OCI-LY1 (cell line): Measurements from ENCODE around the gene DUSP7.

Source experiments
- H2AFZ ChIP-seq: fragments of 200-600 bp; sonication (generic), shearing (Covaris generic); 2 replicates; pipeline ENCODE4 v1.6.0; 2014; ENCODE audit warnings: antibody characterized with exemption, mild to moderate bottlenecking, low read length
- H3F3A ChIP-seq: fragments of 200-600 bp; sonication (generic), shearing (Covaris generic); 2 replicates; pipeline ENCODE4 v1.6.0; 2014; ENCODE audit warnings: mild to moderate bottlenecking, antibody characterized with exemption, low read length, moderate library complexity; ENCODE audit not compliant: insufficient read depth
- H3K27ac ChIP-seq: fragments of 200-600 bp; sonication (generic); 2 replicates; pipeline ENCODE4 v1.5.1; 2014; ENCODE audit warnings: low read length, mixed run types, mild to moderate bottlenecking, low read depth; ENCODE audit not compliant: poor library complexity, severe bottlenecking
- H3K27me3 ChIP-seq: fragments of 200-600 bp; sonication (generic); 2 replicates; pipeline ENCODE4 v1.6.0; 2014; ENCODE audit warnings: antibody characterized with exemption, mild to moderate bottlenecking, low read length, moderate library complexity; ENCODE audit not compliant: insufficient read depth
- H3K36me3 ChIP-seq: fragments of 200-600 bp; sonication (generic); 2 replicates; pipeline ENCODE4 v1.6.1; 2014; ENCODE audit warnings: mild to moderate bottlenecking, antibody characterized with exemption, low read length, moderate library complexity, mixed read lengths; ENCODE audit not compliant: insufficient read depth
- H3K4me1 ChIP-seq: fragments of 200-600 bp; sonication (generic); 2 replicates; pipeline ENCODE4 v1.5.1; 2014; ENCODE audit warnings: mild to moderate bottlenecking, low read length, moderate library complexity; ENCODE audit not compliant: insufficient read depth, severe bottlenecking
- H3K4me2 ChIP-seq: fragments of 200-600 bp; sonication (generic), shearing (Covaris generic); 2 replicates; pipeline ENCODE4 v1.6.1; 2014; ENCODE audit warnings: low read length
- H3K4me3 ChIP-seq: fragments of 200-600 bp; sonication (generic); 2 replicates; pipeline ENCODE4 v1.5.1; 2014; ENCODE audit warnings: low read length, low read depth, mild to moderate bottlenecking, mixed read lengths; ENCODE audit not compliant: poor library complexity, severe bottlenecking
- H3K79me2 ChIP-seq: fragments of 200-600 bp; shearing (Covaris generic); 2 replicates; pipeline ENCODE4 v1.6.1; 2016; ENCODE audit warnings: mixed run types, low read length, mixed read lengths; ENCODE audit not compliant: insufficient read depth
- H3K9ac ChIP-seq: fragments of 200-600 bp; sonication (generic), shearing (Covaris generic); 2 replicates; pipeline ENCODE4 v1.6.1; 2014; ENCODE audit warnings: mild to moderate bottlenecking, low read length, mixed read lengths
- H3K9me2 ChIP-seq: fragments of 200-600 bp; sonication (generic), shearing (Covaris generic); 2 replicates; pipeline ENCODE4 v1.6.1; 2014; ENCODE audit warnings: low read depth, mild to moderate bottlenecking, low read length, mixed read lengths
- H3K9me3 ChIP-seq: fragments of 200-600 bp; shearing (Covaris generic); 2 replicates; pipeline ENCODE4 v1.6.1; 2014; ENCODE audit warnings: low read length, mixed read lengths
- H4K20me1 ChIP-seq: fragments of 200-600 bp; sonication (generic), shearing (Covaris generic); 2 replicates; pipeline ENCODE4 v1.6.0; 2016; ENCODE audit warnings: mild to moderate bottlenecking, low read length; ENCODE audit not compliant: insufficient read depth
- EZH2 ChIP-seq: fragments of 200-600 bp; sonication (generic), shearing (Covaris generic); IDR thresholded peaks from 2 replicates; pipeline ENCODE4 v1.8.0; 2017; ENCODE audit warnings: borderline replicate concordance, mixed run types, mild to moderate bottlenecking, antibody characterized with exemption, low read length, moderate library complexity, mixed read lengths
- TF ChIP-seq, protein P1 (sequence below): fragments of 200-600 bp; sonication (generic), shearing (Covaris generic); IDR thresholded peaks from 2 replicates; pipeline ENCODE4 v1.5.1; 2017; ENCODE audit warnings: mild to moderate bottlenecking, antibody characterized with exemption, low read length, moderate library complexity, mixed read lengths

Gene DUSP7

DNA sequence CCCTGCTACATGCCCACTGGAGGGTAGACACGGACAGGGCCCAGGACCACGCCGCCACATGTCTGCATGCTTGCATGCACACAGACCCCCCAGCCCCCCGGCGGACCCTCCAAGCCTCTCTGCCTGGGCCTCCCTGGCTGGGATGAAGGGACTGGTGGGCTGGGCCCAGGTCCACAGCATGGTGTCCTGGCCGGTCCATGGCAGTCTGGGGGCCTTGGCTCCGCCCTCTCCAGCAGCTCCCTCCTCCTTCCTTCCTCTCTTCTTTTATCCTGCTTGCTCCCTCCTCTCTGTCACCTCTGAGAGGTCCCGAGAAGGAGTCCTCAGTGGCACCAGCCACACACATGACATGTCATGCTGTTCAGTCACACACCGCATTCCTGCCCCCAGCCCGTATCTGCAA, 24.5 kb downstream of the DUSP7 start:
- Histone ChIP-seq H3K4me3 (no peak overlapping the region), H3K9ac (no peak overlapping the region), H3K36me3 (no peaks in the 10 kb centered on the region), H3K4me2 (no peak overlapping the region), H3K4me1 (no peaks in the 10 kb centered on the region), H2AFZ (no peak overlapping the region), H3K27ac (no peak overlapping the region), H3K9me3 (no peaks in the 10 kb centered on the region), H3K79me2 (no peaks in the 10 kb centered on the region), H3K9me2 (no peaks in the 10 kb centered on the region), H3F3A (no peaks in the 10 kb centered on the region), H4K20me1 (no peaks in the 10 kb centered on the region), H3K27me3 (peaks cover 10% of the 10 kb centered on the region; the same call in 1 of the 2 replicates)
- TF ChIP-seq, protein P1, sequence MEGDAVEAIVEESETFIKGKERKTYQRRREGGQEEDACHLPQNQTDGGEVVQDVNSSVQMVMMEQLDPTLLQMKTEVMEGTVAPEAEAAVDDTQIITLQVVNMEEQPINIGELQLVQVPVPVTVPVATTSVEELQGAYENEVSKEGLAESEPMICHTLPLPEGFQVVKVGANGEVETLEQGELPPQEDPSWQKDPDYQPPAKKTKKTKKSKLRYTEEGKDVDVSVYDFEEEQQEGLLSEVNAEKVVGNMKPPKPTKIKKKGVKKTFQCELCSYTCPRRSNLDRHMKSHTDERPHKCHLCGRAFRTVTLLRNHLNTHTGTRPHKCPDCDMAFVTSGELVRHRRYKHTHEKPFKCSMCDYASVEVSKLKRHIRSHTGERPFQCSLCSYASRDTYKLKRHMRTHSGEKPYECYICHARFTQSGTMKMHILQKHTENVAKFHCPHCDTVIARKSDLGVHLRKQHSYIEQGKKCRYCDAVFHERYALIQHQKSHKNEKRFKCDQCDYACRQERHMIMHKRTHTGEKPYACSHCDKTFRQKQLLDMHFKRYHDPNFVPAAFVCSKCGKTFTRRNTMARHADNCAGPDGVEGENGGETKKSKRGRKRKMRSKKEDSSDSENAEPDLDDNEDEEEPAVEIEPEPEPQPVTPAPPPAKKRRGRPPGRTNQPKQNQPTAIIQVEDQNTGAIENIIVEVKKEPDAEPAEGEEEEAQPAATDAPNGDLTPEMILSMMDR, result no peak
- no peak for TF ChIP-seq EZH2

DNA sequence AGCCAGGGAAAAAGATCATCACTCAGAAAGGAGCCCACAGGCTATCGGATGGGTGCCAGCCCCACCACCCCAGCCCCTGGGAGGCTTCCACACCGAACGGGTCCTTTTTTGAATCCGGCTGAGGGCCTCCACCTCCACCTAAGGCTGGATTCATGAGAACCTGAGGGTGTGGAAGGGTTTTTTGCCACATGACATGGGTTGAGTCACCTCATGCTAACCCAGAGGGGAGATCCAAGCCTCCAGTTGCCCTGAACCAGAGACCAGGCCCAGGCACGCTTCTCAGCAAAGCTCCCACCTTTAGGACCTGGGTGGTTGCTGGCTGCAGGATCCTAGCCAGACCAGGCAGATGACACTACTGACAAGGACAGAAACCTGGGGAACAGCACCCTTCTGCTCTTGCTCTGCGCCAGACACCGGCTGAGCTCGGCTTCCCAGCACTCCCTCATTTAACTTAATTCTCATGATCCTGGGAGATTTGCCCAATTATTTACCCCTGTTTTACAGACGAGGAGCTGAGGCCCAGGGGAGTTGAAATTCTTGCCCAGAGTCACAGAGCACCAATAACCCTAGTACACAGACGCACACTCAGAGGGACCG, 25.6 kb downstream of the DUSP7 start:
- Histone ChIP-seq H2AFZ (no peak overlapping the region), H3K79me2 (no peaks in the 10 kb centered on the region), H3K4me1 (no peaks in the 10 kb centered on the region), H3K9ac (no peak overlapping the region), H3K9me2 (no peaks in the 10 kb centered on the region), H3K4me2 (no peak overlapping the region), H3K36me3 (no peaks in the 10 kb centered on the region), H3K27ac (no peak overlapping the region), H3K4me3 (no peak overlapping the region), H3K9me3 (no peaks in the 10 kb centered on the region), H4K20me1 (no peaks in the 10 kb centered on the region), H3F3A (no peaks in the 10 kb centered on the region), H3K27me3 (peaks cover 10% of the 10 kb centered on the region; the same call in 1 of the 2 replicates)
- TF ChIP-seq, protein P1, result no peak
- no peak for TF ChIP-seq EZH2

DNA sequence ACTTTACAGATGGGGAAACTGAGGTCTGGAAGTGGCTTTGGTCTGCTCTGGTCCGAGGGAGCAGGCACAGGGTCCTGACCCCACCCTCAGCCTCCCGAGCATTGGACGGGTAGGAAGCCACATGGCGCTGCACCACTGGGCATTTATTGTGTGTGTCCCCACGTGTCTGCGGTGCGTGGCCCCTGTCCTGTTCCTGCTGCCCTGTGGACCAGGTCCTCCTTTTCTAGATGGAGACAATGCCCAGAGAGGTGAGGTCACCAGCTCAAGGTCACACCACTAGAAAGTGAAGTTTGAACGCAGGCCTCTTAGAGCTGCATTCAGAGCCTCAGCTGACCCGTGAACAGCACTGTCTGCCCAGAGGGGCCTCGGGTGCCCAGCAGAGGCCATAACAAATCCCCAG, 26.8 kb downstream of the DUSP7 start:
- H3K9me2 ChIP-seq, result no peaks in the 10 kb centered on the region
- H3K4me3 ChIP-seq, result no peak overlapping the region
- H3K9me3 ChIP-seq, result no peaks in the 10 kb centered on the region
- H3K27ac ChIP-seq, result no peak overlapping the region
- H3K4me1 ChIP-seq, result no peaks in the 10 kb centered on the region
- no peak overlapping the region for H3K9ac ChIP-seq
- H3F3A ChIP-seq, result no peaks in the 10 kb centered on the region
- H3K4me2 ChIP-seq, result no peak overlapping the region
- H3K27me3 ChIP-seq, result peaks cover 10% of the 10 kb centered on the region; the same call in 1 of the 2 replicates
- no peaks in the 10 kb centered on the region for H3K36me3 ChIP-seq
- TF ChIP-seq, protein P1, result no peak
- TF ChIP-seq EZH2, result no peak
- H3K79me2 ChIP-seq, result no peaks in the 10 kb centered on the region
- H4K20me1 ChIP-seq, result no peaks in the 10 kb centered on the region
- H2AFZ ChIP-seq, result no peak overlapping the region
